IMR-90 (cell line): ENCODE data around the gene AMPD2. TPM values are rescaled to one million over a fixed set of nuclear protein-coding genes. Genes with fewer than 3 reads are reported as not detected.

Experiments used
- ATAC-seq: fragments of 200-7000 bp; cut with Tn5 transposase; 2 replicates; pipeline ENCODE4 v1.9.1; 2020; ENCODE audit warnings: low read depth, mild to moderate bottlenecking, moderate library complexity
- BruUV-seq: library from RNA; stranded (reverse); fragments of 400-500 nt; replicated peaks from 2 replicates; lab custom pipeline; 2021; lab: Mats Ljungman, UMichigan
- CTCF ChIA-PET: fragments of 300-600 bp; formaldehyde crosslinking; extraction: SDS; loops from one replicate; lab custom pipeline; 2021; ENCODE audit warnings: antibody characterized with exemption; lab: Yijun Ruan, JAX
- POLR2A ChIA-PET: fragments of 300-600 bp; sonication (Branson Sonifier 250); formaldehyde crosslinking; loops from one replicate; lab custom pipeline; 2022; ENCODE audit warnings: antibody characterized with exemption; ENCODE audit not compliant: unreplicated experiment; lab: Charles Lee
- DNase-seq: peaks from one replicate; pipeline ENCODE4 v3.0.0; 2013
- H2AFZ ChIP-seq: replicated peaks from 2 replicates; pipeline ENCODE3; 2013; ENCODE audit warnings: low read length, mild to moderate bottlenecking; ENCODE audit not compliant: poor library complexity
- H2AK5ac ChIP-seq: 2 replicates; pipeline ENCODE4 v1.6.1; 2013; ENCODE audit warnings: low read depth, low read length, inconsistent platforms
- H2AK9ac ChIP-seq: replicated peaks from 2 replicates; pipeline ENCODE3; 2013; ENCODE audit warnings: mild to moderate bottlenecking, low read depth, low read length, moderate library complexity; ENCODE audit not compliant: poor library complexity
- H2BK120ac ChIP-seq: 2 replicates; pipeline ENCODE4 v1.6.1; 2013; ENCODE audit warnings: low read depth, low read length, inconsistent platforms
- H2BK15ac ChIP-seq: 3 replicates; pipeline ENCODE4 v1.6.1; 2013; ENCODE audit warnings: low read depth, low read length, inconsistent platforms
- H2BK20ac ChIP-seq: 2 replicates; pipeline ENCODE4 v1.6.1; 2013; ENCODE audit warnings: low read depth, mild to moderate bottlenecking, inconsistent platforms, low read length, moderate library complexity
- H2BK5ac ChIP-seq: 2 replicates; pipeline ENCODE4 v1.6.1; 2013; ENCODE audit warnings: mild to moderate bottlenecking, low read depth, low read length, inconsistent platforms; ENCODE audit not compliant: poor library complexity, severe bottlenecking
- H3K14ac ChIP-seq: replicated peaks from 2 replicates; pipeline ENCODE4 v1.6.1; 2013; ENCODE audit warnings: low read depth, low read length, inconsistent platforms
- H3K18ac ChIP-seq: 2 replicates; pipeline ENCODE4 v1.6.1; 2013; ENCODE audit warnings: low read depth, low read length, control low read depth
- H3K23ac ChIP-seq: 2 replicates; pipeline ENCODE4 v1.6.1; 2013; ENCODE audit warnings: low read depth, low read length, inconsistent platforms
- H3K27ac ChIP-seq: 2 replicates; pipeline ENCODE4 v1.5.1; 2013; ENCODE audit warnings: mild to moderate bottlenecking, control low read depth, low read length; ENCODE audit not compliant: insufficient read depth
- H3K27me3 ChIP-seq: 2 replicates; pipeline ENCODE4 v1.6.1; 2013; ENCODE audit warnings: low read length; ENCODE audit not compliant: control insufficient read depth, insufficient read depth
- H3K36me3 ChIP-seq: 2 replicates; pipeline ENCODE4 v1.6.1; 2013; ENCODE audit warnings: low read length, mixed read lengths; ENCODE audit not compliant: control insufficient read depth, insufficient read depth
- H3K4ac ChIP-seq: 2 replicates; pipeline ENCODE4 v1.6.1; 2013; ENCODE audit warnings: low read depth, low read length, inconsistent platforms
- H3K4me1 ChIP-seq: 2 replicates; pipeline ENCODE4 v1.6.1; 2013; ENCODE audit warnings: low read length, mixed read lengths; ENCODE audit not compliant: control insufficient read depth, insufficient read depth
- H3K4me2 ChIP-seq: 2 replicates; pipeline ENCODE4 v1.6.1; 2013; ENCODE audit warnings: low read depth, mild to moderate bottlenecking, control low read depth, low read length, moderate library complexity
- H3K4me3 ChIP-seq: 2 replicates; pipeline ENCODE4 v1.5.1; 2013; ENCODE audit warnings: low read depth, mild to moderate bottlenecking, control low read depth, low read length, moderate library complexity; ENCODE audit not compliant: insufficient read depth
- H3K56ac ChIP-seq: 2 replicates; pipeline ENCODE4 v1.6.1; 2013; ENCODE audit warnings: low read length, inconsistent platforms; ENCODE audit not compliant: insufficient read depth; ENCODE audit errors: extremely low read depth
- H3K79me1 ChIP-seq, 2 experiments: 2 replicates each; pipeline ENCODE4 v1.6.1; 2013; ENCODE audit warnings: low read length in 2 of 2, inconsistent platforms in 1 of 2, low read depth in 1 of 2
- H3K9ac ChIP-seq: 2 replicates; pipeline ENCODE4 v1.6.1; 2013; ENCODE audit warnings: low read depth, low read length, control low read depth
- H3K9me1 ChIP-seq: 2 replicates; pipeline ENCODE4 v1.6.1; 2013; ENCODE audit warnings: low read length, inconsistent platforms; ENCODE audit not compliant: insufficient read depth
- H3K9me3 ChIP-seq: 2 replicates; pipeline ENCODE4 v1.6.1; 2013; ENCODE audit warnings: low read length; ENCODE audit not compliant: control insufficient read depth, insufficient read depth
- H4K20me1 ChIP-seq: 2 replicates; pipeline ENCODE4 v1.6.1; 2013; ENCODE audit warnings: low read length, inconsistent platforms; ENCODE audit not compliant: insufficient read depth
- H4K5ac ChIP-seq: 2 replicates; pipeline ENCODE4 v1.6.1; 2013; ENCODE audit warnings: mild to moderate bottlenecking, low read depth, low read length, control low read depth
- H4K8ac ChIP-seq, 2 experiments: 2 replicates each; pipeline ENCODE4 v1.6.1; 2013; ENCODE audit warnings: low read depth in 2 of 2, low read length in 2 of 2, control low read depth in 1 of 2, inconsistent platforms in 1 of 2
- H4K91ac ChIP-seq: 2 replicates; pipeline ENCODE4 v1.6.1; 2013; ENCODE audit warnings: low read depth, low read length, inconsistent platforms; ENCODE audit not compliant: insufficient read depth
- BHLHE40 ChIP-seq: fragments of 150-350 bp; IDR thresholded peaks from 2 replicates; pipeline ENCODE4 v1.6.1; 2016; ENCODE audit warnings: mild to moderate bottlenecking, low read depth, low read length
- CEBPB ChIP-seq: IDR thresholded peaks from 2 replicates; pipeline ENCODE4 v1.6.1; 2012; ENCODE audit warnings: low read depth, low read length, improper control_type of control experiment
- ELK1 ChIP-seq: fragments of 150-350 bp; IDR thresholded peaks from 2 replicates; pipeline ENCODE4 v1.6.1; 2016; ENCODE audit warnings: low read depth, mild to moderate bottlenecking, low read length, moderate library complexity, borderline replicate concordance
- FOS ChIP-seq: fragments of 150-350 bp; IDR thresholded peaks from 2 replicates; pipeline ENCODE4 v1.6.1; 2016; ENCODE audit warnings: low read depth, low read length
- MAFK ChIP-seq: IDR thresholded peaks from 2 replicates; pipeline ENCODE4 v1.6.1; 2012; ENCODE audit warnings: low read depth, low read length, improper control_type of control experiment
- MAZ ChIP-seq: IDR thresholded peaks from 2 replicates; pipeline ENCODE4 v1.6.1; 2012; ENCODE audit warnings: low read depth, mild to moderate bottlenecking, low read length, improper control_type of control experiment, moderate library complexity, borderline replicate concordance
- MXI1 ChIP-seq: IDR thresholded peaks from 2 replicates; pipeline ENCODE4 v1.6.1; 2012; ENCODE audit warnings: low read depth, mild to moderate bottlenecking, low read length, moderate library complexity, borderline replicate concordance
- NFE2L2 ChIP-seq: fragments of 150-350 bp; IDR thresholded peaks from 2 replicates; pipeline ENCODE4 v1.6.1; 2016; ENCODE audit warnings: low read depth, mild to moderate bottlenecking, low read length
- POLR2A ChIP-seq: IDR thresholded peaks from 2 replicates; pipeline ENCODE4 v1.6.1; 2012; ENCODE audit warnings: mild to moderate bottlenecking, low read depth, low read length
- RCOR1 ChIP-seq: IDR thresholded peaks from 2 replicates; pipeline ENCODE4 v1.6.1; 2012; ENCODE audit warnings: mild to moderate bottlenecking, low read length, improper control_type of control experiment; ENCODE audit not compliant: insufficient replicate concordance
- RFX5 ChIP-seq: IDR thresholded peaks from 2 replicates; pipeline ENCODE4 v1.8.0; 2012; ENCODE audit warnings: low read depth, mild to moderate bottlenecking, low read length, moderate library complexity
- SMC3 ChIP-seq: fragments of 150-350 bp; IDR thresholded peaks from 2 replicates; pipeline ENCODE4 v1.6.1; 2016; ENCODE audit warnings: low read depth, mild to moderate bottlenecking, antibody characterized with exemption, low read length, moderate library complexity
- USF2 ChIP-seq: fragments of 150-350 bp; IDR thresholded peaks from 2 replicates; pipeline ENCODE4 v1.6.1; 2017; ENCODE audit warnings: mild to moderate bottlenecking, antibody characterized with exemption, low read length, low read depth
- WGBS, 2 experiments: methylation state at CpG; one replicate each; pipeline versions ENCODE4 v1.1.5 to v1.1.7; 2013; ENCODE audit warnings: missing lambda C conversion rate in 2 of 2; ENCODE audit not compliant: insufficient read length in 1 of 2; ENCODE audit errors: extremely low coverage in 2 of 2; 5-methylcytosine and 5-hydroxymethylcytosine counted together
- dilution Hi-C: fragments of 300-500 bp; cut with HindIII; formaldehyde crosslinking; loops from one replicate; pipeline ENCODE4 v1.14.3; 2018; ENCODE audit warnings: low sequenced_read_pairs; ENCODE audit not compliant: unreplicated experiment
- in situ Hi-C: fragments of 300-500 bp; cut with MboI; formaldehyde crosslinking; loops from 3 replicates; pipeline ENCODE4 v1.14.3; 2019; ENCODE audit warnings: low sequenced_read_pairs, inconsistent platforms, mixed read lengths
- intact Hi-C: fragments of 100-400 bp; cut with micrococcal nuclease; formaldehyde crosslinking; loops from 2 replicates; pipeline ENCODE4 v1.10.0; 2022
- polyA plus RNA-seq, 3 experiments: library from polyadenylated mRNA; depleted of rRNA; stranded (reverse); fragments of >200 nt; gene quantifications; 2 replicates each; pipeline ENCODE4 v1.2.3, GENCODE V29; 2012; ENCODE audit warnings: low replicate concordance in 1 of 3
- total RNA-seq: library from RNA; depleted of rRNA; stranded (reverse); fragments of >200 nt; gene quantifications from 2 replicates; pipeline ENCODE4 v1.2.3, GENCODE V29; 2012
- TF ChIP-seq, protein P1 (sequence below): conservative IDR thresholded peaks from 2 replicates; pipeline ENCODE4 v1.5.1; 2012; ENCODE audit warnings: mild to moderate bottlenecking, low read depth, low read length, improper control_type of control experiment

AMPD2 gene
- total and polyA plus RNA-seq, 2 of the 4 experiments (the other 2 are of a cell fraction) = 61.5 to 103 TPM

- no peak overlapping the region for H2BK15ac ChIP-seq
- no peak overlapping the region for H3K56ac ChIP-seq
- no peak overlapping the region for H3K14ac ChIP-seq
- H3K79me1 ChIP-seq = peaks cover 32 to 37% of the 10 kb centered on the region in 2 experiments
- ChIA-PET CTCF (no interaction called here), POLR2A (no interaction called here)
- no peak for TF ChIP-seq MAFK
- TF ChIP-seq, protein P1, sequence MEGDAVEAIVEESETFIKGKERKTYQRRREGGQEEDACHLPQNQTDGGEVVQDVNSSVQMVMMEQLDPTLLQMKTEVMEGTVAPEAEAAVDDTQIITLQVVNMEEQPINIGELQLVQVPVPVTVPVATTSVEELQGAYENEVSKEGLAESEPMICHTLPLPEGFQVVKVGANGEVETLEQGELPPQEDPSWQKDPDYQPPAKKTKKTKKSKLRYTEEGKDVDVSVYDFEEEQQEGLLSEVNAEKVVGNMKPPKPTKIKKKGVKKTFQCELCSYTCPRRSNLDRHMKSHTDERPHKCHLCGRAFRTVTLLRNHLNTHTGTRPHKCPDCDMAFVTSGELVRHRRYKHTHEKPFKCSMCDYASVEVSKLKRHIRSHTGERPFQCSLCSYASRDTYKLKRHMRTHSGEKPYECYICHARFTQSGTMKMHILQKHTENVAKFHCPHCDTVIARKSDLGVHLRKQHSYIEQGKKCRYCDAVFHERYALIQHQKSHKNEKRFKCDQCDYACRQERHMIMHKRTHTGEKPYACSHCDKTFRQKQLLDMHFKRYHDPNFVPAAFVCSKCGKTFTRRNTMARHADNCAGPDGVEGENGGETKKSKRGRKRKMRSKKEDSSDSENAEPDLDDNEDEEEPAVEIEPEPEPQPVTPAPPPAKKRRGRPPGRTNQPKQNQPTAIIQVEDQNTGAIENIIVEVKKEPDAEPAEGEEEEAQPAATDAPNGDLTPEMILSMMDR = no peak
- no peak for TF ChIP-seq RFX5
- TF ChIP-seq BHLHE40 = no peak
- no peak for TF ChIP-seq SMC3
- no peak for TF ChIP-seq USF2
- no peak for TF ChIP-seq RCOR1
- TF ChIP-seq FOS = no peak
- TF ChIP-seq MXI1 = no peak
- TF ChIP-seq ELK1 = no peak
- TF ChIP-seq POLR2A = no peak
- no peak for TF ChIP-seq CEBPB
- no peak for TF ChIP-seq NFE2L2
- TF ChIP-seq MAZ = no peak
- no peaks in the 10 kb centered on the region for H3K4me1 ChIP-seq
- no CpG with 5 or more reads among the region's 1 CpG for WGBS, 2 experiments
- DNase-seq (no peak), ATAC-seq (no peak)
- no peak overlapping the region for H3K9ac ChIP-seq
- H3K9me3 ChIP-seq = no peaks in the 10 kb centered on the region
- no peak overlapping the region for H3K4me3 ChIP-seq
- in situ Hi-C loops = no loop called here
- BruUV-seq = no TSS peak
- H3K27me3 ChIP-seq = no peaks in the 10 kb centered on the region
- H3K4me2 ChIP-seq = no peak overlapping the region
- H3K27ac ChIP-seq = no peak overlapping the region
- H2AK9ac ChIP-seq = no peak overlapping the region
- no peak overlapping the region for H4K91ac ChIP-seq
- intact Hi-C loops = no loop called here
- H3K18ac ChIP-seq = no peak overlapping the region
- H3K9me1 ChIP-seq = 0 out of 2 replicates have a peak, but pooled peaks cover 3% of the 10 kb centered on the region
- H2AFZ ChIP-seq = no peak overlapping the region
- H4K8ac ChIP-seq = no peak overlapping the region
- H3K4ac ChIP-seq = no peak overlapping the region
- peaks cover 29% of the 10 kb centered on the region for H3K36me3 ChIP-seq
- no peak overlapping the region for H2BK120ac ChIP-seq
- H4K20me1 ChIP-seq = no peaks in the 10 kb centered on the region; the same call in 1 of the 2 replicates
- H3K23ac ChIP-seq = no peak overlapping the region
- dilution Hi-C loops = no loop called here
- H2BK5ac ChIP-seq = no peak overlapping the region
- no peak overlapping the region for H4K5ac ChIP-seq
- no peak overlapping the region for H2AK5ac ChIP-seq
- H2BK20ac ChIP-seq = no peak overlapping the region
Measured at GRCh38 chr1:109584766-109585165, 34.9 kb upstream of the AMPD2 start.
